Lower leg skin (tissue), 3 donors: ENCODE data around the gene YAE1.

Experiments used
- POLR2A ChIP-seq, 2 donors: fragments of 450-650 bp; IDR thresholded peaks; one replicate each; pipeline ENCODE4 v1.6.1; 2016 to 2017; ENCODE audit warnings: antibody characterized with exemption in 2 of 2, mild to moderate bottlenecking in 1 of 2, moderate library complexity in 1 of 2
- TF ChIP-seq, protein P1 (sequence below), 3 donors: fragments of 450-650 bp; IDR thresholded peaks; one replicate each; pipeline ENCODE4 v1.5.1; 2016; ENCODE audit warnings: antibody characterized with exemption in 3 of 3, mild to moderate bottlenecking in 3 of 3, moderate library complexity in 2 of 3

DNA sequence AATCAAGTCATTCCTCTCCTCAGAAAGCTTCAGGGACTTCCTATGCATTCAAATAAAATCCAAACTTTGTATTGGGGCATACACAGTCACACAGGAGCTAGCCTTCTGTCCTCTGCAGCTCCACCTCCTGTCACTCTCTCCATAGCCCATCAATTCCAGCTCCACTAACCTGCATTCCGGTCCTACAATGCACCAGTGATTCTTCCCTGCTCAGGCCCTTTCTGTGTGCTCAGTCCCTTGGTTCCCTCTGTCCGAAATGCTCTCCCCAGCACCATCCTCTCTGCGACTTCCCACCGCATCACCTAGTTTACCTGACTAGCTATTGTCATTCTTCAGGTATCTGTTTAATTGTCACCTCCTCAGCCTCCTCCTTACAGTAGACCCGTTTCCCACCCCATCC is 26.4 kb upstream of the YAE1 start:
- TF ChIP-seq, protein P1, sequence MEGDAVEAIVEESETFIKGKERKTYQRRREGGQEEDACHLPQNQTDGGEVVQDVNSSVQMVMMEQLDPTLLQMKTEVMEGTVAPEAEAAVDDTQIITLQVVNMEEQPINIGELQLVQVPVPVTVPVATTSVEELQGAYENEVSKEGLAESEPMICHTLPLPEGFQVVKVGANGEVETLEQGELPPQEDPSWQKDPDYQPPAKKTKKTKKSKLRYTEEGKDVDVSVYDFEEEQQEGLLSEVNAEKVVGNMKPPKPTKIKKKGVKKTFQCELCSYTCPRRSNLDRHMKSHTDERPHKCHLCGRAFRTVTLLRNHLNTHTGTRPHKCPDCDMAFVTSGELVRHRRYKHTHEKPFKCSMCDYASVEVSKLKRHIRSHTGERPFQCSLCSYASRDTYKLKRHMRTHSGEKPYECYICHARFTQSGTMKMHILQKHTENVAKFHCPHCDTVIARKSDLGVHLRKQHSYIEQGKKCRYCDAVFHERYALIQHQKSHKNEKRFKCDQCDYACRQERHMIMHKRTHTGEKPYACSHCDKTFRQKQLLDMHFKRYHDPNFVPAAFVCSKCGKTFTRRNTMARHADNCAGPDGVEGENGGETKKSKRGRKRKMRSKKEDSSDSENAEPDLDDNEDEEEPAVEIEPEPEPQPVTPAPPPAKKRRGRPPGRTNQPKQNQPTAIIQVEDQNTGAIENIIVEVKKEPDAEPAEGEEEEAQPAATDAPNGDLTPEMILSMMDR (IDR thresholded peaks at IDR 0.05): no peak
- TF ChIP-seq POLR2A (IDR thresholded peaks at IDR 0.05): no peak
